HG03520 (cell line): Measurements from ENCODE around the gene MIP.
"Not testable (repeated sequence)": the region's sequence is repeated elsewhere in the genome, so short reads cannot be mapped to it uniquely, and the experiment has no call there.

ENCODE experiments used
- ATAC-seq: cut with Tn5 transposase; IDR thresholded peaks from one replicate; pipeline ENCODE4 v1.9.1; 2021; ENCODE audit warnings: mild to moderate bottlenecking, moderate library complexity; ENCODE audit not compliant: unreplicated experiment

Gene MIP

DNA sequence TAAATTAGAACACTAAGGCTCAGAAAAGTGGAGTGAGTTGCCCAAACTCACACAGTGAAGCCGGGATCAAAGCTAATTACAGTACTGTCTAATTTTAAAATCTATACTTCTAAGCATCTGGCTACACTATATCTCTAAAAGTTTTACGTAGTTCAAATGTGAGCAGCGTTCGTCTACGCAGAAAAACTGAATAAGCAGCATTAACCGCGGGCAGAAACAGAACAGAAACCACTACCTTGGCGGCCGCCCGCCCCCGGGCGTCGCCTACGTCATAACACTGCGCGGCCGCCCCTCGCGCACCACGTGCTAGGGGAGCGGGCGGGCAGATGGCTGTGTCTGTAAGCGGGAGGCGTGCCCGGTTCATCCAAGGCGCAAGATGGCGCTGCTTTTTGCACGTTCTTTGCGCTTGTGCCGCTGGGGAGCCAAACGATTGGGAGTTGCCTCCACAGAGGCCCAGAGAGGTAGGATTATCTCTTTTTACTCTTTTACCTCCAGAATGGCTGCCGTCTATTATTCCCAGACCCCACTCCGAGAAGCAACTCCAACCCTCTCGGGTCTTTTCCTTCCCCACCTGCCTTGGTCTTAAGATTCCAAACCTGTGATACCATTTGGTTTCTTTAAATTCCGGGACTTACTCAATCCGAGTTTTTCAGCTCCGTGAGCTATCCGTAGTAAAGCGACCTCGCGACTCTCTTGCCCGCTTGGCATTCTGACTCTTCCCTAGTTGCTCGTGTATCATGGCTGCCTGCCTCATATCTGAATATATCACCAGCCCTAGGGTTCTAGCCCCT lies 14.0 kb upstream of the MIP start, which contains the start of gene SPRYD4:
Gene SPRYD4, plus strand, starts transcription at position 363 of the 791 bp plus-strand sequence. Its CDS starts 14 bp downstream, at position 377.
- ATAC-seq: peak; percentile 81

DNA sequence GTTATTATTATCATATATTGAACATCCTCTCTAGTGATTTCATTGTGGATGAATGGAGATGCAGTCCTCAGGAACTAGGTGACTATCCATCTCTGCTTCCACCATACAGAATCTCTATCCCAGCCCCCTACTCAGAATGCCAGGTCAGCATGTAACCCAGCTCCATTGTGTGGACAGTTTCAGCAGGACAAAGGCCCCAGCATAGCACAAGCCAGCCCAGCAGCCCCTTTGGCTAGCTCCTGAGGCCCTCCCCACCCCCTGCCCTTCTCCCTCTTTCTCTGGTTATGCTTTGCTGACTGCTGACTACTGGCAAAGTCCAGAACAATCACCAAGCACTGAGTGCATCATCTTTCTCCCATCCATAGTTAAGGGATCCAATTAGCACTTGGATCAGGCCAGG lies 8.1 kb upstream of the MIP start:
- no peak for ATAC-seq

DNA sequence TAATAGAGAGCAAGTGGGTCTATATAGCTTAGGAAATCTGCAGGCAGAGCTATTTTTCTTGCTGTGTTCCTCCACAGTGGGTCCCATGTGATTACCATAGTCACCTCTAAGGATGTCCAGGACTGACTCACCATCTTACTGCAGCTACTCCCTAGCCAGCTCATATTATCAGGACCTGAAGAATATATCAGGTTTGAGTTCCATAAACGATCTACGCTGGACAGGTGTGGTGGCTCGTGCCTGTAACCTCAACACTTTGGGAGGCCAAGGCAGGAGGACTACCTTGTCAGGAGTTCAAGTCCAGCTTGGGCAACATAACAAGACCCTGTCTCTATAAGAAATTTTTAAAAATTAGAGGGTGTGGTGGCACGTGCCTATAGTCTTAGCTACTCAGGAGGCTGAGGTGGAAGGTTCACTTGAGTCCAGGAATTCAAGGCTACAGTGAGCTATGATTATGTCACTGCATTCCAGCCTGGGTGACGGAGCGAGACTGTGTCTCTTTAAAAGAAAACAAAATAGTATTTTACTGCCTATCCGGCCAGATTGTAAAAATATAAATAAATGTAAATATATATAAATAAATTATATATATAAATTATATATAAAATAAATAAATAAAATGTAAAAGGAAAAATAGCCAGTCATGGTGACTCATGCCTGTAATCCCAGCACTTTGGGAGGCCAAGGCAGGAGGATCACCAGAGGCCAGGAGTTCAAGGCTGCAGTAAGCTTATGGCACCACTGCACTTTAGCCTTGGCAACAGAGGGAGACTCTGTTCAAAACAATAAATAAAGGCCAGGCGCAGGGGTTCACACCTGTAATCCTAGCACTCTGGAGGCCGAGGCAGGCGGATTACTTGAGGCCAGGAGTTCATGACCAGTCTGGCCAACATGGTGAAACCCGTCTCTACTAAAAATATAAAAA lies 7.0 kb upstream of the MIP start:
- ATAC-seq: no peak

DNA sequence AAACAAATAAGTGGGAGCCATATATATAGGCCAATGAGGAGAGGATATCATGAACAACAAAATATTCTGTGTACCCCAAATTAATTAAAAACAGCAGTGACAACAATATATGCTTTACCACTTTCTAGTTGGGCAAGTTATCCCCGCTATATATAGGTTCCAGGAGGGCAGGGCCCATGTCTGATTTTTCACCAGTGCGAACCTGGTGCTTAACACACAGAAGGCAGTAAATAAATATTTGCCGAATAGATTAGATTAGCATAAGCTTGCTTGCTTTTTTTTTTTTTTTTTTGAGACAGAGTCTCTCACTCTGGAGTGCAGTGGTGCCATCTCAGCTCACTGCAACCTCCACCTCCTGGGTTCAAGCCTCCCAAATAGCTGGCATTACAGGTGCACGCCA lies 3.4 kb upstream of the MIP start:
- no peak for ATAC-seq

DNA sequence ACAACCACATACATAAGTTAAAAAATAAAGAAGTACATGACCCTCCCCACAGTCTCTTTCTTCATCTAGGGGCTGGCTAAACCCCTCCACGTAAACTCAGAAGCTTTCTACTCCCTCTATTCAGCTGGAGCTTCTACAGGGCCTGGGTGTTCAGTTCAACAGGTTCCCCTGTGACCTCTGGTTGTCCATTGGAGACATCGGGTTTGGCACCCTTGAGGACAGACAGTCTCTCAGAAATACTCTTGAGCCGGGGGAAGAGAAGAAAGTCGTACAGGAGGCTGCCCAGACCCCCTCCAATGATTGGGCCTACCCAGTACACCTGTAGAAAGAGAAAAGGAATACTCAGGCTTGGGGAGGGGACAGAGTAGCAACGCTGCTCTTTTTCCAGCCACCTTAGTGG lies 3.3 kb downstream of the MIP start:
- no peak for ATAC-seq

DNA sequence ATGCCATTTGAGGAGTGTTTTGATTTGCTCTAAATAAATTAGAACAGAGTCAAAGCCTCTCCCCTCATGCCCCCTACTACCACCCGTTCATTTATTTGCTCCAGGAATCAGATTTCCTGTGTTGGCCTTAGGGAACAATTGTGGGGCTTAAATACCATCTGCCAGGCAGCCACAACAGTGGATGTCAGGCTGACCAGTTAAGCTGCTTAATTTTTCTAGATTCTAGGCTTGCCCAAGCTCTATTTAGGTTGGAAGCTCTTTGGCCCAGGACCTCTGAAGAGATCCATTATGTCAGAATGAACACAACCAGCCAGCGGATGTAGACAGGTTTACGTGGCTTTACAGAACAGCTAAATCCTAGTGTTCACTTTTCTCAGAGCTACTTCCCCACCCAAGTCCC lies 4.2 kb downstream of the MIP start:
- no peak for ATAC-seq

DNA sequence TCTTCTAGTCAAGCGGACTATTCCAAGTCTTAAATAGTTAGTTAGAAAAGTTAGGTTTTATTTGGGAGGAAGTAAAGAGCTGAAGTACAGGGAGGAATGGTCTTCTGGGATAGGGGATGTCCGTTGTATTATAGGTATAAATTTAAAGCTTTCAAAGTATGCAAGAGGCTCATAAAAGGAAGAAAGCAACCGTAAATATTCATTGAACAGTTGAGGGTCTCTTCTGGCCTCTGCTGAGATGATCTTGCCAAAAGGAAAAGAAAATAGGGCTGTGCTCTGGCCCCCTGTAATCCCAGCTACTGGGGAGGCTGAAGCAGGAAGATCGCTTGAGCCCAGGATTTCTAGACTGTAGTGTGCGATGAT lies 4.9 kb downstream of the MIP start:
- no peak for ATAC-seq

DNA sequence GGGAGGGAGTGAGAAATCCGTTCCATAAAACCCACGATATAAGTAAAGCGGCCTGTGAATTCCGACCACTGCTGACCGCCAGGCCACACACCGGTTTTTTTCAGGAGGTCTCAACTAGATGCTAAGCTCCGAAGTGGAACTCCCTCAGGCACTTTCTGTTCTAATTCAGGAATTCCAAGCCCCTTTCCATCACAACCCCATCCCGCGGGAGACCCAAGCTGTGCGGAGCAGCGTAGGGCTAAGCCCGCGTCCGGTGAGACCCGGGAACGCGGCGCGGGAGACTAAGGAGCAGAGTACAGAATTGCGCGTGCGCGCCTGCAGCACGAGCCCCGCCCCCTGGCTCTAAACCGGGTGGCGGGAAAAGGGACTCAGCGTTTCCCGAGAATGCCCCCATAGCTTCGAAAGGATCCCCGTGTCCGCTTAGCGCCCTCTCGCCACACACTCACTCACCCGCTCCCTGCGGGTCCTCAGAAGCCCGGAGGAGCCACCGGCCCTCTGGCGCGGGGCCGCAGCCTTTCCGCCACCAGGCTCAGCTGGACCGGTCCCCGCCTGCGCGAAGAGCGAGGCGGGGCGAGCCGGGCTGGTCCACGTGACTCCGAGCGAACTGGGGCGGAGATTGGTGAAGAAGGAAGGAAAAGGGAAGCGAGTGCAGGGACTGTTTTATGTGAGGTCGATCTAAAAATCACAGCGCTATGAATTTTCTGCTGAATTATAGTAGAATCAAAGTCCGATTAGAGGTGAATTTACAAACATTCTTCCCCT lies 5.4 kb downstream of the MIP start, which contains the start of gene TIMELESS:
Gene TIMELESS, minus strand, starts transcription at position 567 of the 762 bp plus-strand sequence. CDS start 15,256 bp downstream, outside the sequence.
- ATAC-seq: peak; percentile 91

DNA sequence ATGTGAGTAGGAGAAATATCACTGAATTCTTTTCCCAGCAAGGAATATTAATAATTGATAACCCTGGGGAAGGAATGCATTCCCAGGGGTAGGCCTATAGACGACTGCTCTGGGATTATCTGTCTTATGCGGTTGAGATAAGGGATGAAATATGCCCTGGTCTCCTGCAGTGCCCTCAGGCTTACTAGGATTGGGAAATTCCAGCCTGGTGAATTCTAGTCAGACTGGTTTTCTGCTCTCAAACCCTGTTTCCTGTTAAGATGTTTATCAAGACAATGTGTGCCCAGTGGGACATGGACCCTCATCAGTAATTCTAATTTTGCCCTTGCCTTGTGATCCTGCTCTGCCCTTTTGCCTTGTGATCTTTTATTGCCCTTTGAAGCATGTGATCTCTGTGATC lies 11.2 kb downstream of the MIP start:
- ATAC-seq: not testable (repeated sequence)

DNA sequence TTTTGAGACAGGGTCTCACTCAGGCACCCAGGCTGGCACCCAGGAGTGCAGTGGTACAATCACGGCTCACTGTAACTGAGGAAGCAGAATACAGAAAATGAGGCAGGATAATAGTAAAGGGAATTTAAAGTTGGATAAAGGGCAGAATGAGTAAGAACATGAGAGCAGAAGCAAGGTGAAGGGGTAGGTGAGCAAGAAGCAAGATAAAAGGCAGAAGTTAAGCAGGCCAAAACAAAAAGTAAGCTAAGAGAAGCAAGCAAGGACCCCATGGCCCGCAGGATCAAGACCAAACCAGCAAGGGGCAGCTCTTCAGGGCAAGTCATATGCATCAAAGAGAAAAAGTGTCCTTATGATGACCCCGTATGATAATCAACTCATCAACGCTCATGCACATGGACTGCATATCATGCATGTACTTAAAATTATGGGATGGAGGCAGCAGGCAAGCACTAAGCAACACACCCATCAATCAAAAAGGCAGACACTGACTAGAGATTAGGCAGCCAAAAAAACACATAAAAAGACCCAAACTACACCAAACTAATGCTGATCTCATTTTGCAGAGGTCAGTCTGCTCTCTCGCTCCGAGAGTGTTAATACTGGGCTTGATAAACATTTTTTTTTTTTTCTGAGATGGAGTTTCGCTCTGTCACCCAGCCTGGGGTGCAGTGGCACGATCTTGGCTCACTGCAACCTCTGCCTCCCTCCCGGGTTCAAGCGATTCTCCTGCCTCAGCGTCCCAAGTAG lies 16.9 kb downstream of the MIP start:
- ATAC-seq: no peak

DNA sequence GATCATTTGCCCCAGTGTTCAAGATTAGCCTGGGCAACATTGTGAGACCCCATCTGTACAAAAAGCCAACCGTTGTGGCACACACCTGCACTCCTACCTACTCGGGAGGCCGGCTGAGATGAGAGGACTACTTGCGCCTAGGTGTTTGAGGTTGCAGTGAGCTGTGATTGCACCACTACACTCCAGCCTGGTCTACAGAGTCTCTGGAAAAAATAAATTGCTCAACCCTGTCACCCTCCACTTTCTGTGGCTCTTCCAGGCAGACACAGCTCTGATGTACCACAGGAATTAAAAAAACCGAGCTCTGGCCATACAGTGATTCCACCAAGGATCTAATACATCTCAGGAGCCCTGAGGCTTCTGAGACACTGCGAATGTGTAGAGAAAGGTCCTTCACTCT lies 19.6 kb downstream of the MIP start:
- ATAC-seq: no peak

DNA sequence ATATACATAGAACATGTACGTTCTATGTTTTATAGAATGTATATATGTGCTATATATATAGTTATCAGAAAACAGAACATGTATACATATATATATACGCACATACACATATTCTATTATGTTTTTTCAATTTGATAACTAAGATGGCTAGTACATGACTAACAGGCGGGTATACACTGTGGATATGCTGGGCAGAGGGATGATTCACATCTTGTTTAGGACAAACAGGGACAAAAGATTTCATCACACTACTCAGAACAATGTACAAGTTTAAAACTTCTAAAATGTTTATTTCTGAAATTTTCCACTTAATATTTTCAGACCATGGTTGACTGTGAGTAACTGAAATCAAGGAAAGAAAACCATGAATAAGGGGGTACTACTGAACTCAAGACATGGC lies 22.6 kb downstream of the MIP start:
- no peak for ATAC-seq

DNA sequence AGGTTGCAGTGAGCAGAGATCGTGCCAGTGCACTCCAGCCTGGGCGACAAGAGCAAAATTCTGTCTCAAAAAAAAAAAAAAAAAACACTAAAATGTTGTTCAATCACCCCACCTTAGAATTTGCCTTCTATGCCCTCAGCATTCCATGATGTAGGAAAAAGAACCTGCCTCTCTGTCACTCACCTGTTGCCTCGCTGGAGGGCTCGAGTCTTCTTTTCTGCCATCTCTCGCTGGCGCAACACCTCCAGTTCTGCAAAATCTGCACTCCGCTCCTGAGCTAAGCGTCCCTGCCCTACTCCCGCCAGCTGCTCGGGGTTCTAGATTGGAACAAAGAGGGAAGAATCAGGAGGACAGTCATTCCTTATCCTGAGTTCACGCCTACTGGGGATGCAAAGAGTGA lies 23.2 kb downstream of the MIP start:
- ATAC-seq: no peak

DNA sequence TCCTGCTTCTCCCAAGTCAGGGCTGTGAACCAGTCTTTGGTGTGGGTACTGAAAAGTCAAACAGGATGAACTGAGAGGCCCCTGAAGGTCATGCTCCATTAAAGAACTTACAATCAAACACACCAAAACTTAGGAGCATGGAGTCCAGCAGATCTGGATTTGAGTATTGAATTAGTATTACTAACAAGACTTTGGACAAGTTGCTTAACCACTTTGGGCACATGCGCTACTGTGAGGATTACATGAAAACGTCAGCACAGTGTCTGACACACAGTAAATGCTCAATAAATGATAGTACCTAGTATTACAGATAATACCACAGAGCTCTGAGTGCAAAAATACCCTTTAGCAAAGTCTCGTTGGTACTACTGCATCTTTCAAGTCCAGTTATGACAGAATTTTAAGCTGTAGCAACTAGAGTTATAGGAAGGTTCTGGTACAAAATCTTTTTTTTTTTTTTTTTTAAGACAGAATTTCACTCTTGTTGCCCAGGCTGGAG lies 28.5 kb downstream of the MIP start:
- ATAC-seq: no peak

DNA sequence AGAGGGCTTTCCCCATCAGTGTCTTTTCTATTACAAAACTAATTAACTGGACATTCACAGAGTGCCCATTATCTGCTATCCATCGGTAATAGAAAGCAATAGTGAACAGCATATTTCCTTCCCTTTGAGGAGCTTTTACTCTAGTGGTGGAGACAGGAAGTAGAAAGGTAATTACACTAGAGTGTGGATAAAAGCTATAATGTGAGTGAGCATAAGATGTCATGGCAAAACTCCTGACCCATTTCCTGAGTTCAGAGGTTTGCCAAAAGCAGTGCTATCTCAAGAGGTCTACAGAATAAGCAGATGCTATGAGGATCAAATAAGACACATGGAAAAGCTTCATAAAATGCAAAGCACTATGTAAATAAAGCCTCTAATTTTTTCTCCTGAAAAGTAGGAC lies 29.3 kb downstream of the MIP start:
- no peak for ATAC-seq

DNA sequence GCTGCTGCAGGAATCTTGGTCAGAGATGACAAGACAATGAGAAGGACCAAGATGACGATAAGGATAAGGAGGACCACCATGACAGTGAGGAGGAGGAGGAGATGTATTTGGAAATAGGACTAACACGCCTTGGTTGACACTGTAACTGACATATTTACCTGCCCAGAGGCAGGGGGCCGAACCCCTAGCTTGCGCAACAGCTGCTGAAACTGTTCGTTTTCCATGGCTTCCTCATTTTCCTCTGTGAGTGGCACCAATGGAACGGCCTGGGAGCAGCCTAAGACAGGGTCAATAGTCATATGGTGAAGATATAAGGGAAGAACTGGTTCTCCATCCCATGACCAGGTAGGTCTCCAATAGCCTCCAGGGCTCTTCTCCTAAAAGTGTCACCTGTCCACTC lies 34.0 kb downstream of the MIP start:
- ATAC-seq: no peak

DNA sequence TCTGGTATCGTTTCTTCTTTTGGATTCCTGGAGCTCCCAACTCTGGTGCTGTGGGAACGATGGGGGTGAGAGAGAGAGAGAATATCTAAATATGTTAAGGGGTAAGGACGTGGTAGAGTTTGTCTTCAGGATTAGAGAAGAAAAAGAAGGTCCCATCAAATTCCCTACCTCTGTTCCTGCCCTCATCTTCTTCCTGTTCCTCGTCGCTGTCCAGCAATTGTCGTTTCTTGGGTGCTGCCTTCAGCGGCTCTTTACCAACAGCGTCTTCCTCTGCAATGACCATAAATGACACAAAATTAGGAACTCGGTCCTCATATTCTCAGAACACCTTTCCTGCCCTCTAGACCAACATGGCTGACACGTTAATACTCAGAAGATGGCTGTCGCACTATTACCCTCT lies 36.7 kb downstream of the MIP start:
- ATAC-seq: no peak

DNA sequence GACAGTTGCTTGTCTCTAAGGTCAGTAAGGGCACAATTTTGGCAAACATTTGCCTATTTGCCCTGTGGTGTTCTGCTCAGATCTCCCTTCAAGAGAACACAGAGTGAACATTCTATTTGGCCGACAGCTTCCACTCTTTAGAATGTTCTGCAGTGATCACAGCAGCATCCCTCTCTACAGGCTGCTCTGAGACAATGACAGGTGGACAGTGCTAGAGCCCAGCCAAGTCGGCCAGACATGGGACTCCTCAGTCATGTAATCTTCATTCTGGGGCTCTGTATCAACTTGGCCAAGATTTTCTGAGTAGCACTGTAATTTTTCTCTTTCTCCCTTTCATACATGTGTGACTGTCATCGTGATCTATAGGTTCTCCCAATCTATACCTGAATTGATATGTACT lies 40.1 kb downstream of the MIP start:
- no peak for ATAC-seq

DNA sequence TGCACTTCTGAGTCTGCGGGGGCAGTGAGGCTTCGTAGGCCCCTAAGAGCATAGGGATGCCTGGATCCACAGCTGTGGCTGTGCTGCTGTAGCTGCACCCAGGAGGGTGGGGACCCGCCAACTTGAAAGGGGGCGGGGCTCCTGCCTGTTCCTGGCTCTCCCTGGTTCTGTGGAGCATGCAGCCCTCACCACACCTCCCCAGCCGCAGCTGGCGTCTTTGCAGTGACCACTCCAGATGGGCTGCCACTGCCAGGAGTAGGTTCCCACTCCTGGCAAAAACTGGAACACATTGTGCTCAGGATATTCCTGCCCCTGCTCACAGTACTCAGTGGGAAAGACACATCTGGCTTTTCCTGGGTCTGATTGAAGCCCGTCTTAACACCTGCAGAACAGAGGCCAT lies 41.1 kb downstream of the MIP start:
- ATAC-seq: no peak
